Neuronal stem cell (in vitro differentiated cells): ENCODE results near the gene NDUFB6.

ENCODE experiments used
- DNase-seq: peaks from one replicate; pipeline ENCODE4 v3.0.0-alpha.2; 2013; ENCODE audit warnings: low spot score
- H2AFZ ChIP-seq: one replicate; pipeline ENCODE4 v1.6.1; 2013; ENCODE audit warnings: mild to moderate bottlenecking, low read length, inconsistent platforms
- H2AK5ac ChIP-seq: 2 replicates; pipeline ENCODE4 v1.6.1; 2013; ENCODE audit warnings: low read depth, mild to moderate bottlenecking, inconsistent platforms, low read length, moderate library complexity, mixed read lengths
- H2BK120ac ChIP-seq: 2 replicates; pipeline ENCODE4 v1.6.1; 2013; ENCODE audit warnings: low read depth, mild to moderate bottlenecking, inconsistent platforms, low read length, moderate library complexity, mixed read lengths
- H2BK12ac ChIP-seq: one replicate; pipeline ENCODE4 v1.6.1; 2013; ENCODE audit warnings: low read length, inconsistent platforms
- H2BK15ac ChIP-seq: 2 replicates; pipeline ENCODE4 v1.6.1; 2013; ENCODE audit warnings: mild to moderate bottlenecking, low read length, inconsistent platforms, mixed read lengths
- H2BK5ac ChIP-seq: one replicate; pipeline ENCODE4 v1.6.1; 2013; ENCODE audit warnings: inconsistent platforms, mild to moderate bottlenecking, low read length, moderate library complexity
- H3K14ac ChIP-seq: one replicate; pipeline ENCODE4 v1.6.1; 2013; ENCODE audit warnings: low read length, inconsistent platforms
- H3K18ac ChIP-seq: 2 replicates; pipeline ENCODE4 v1.6.1; 2013; ENCODE audit warnings: low read length, inconsistent platforms
- H3K23ac ChIP-seq: 2 replicates; pipeline ENCODE4 v1.6.1; 2013; ENCODE audit warnings: low read depth, mild to moderate bottlenecking, mixed read lengths, low read length, inconsistent platforms; ENCODE audit not compliant: poor library complexity
- H3K27ac ChIP-seq: replicated peaks from 3 replicates; pipeline ENCODE4 v1.5.1; 2013; ENCODE audit warnings: low read length, inconsistent platforms
- H3K27me3 ChIP-seq, 3 experiments: 2 replicates each; pipeline ENCODE4 v1.6.1; 2013; ENCODE audit warnings: low read length in 3 of 3, mild to moderate bottlenecking in 2 of 3, inconsistent platforms in 1 of 3, low read depth in 1 of 3, mixed read lengths in 1 of 3, moderate library complexity in 1 of 3; ENCODE audit not compliant: control insufficient read depth in 3 of 3, insufficient read depth in 3 of 3
- H3K36me3 ChIP-seq, 2 donors: replicated peaks in 1 of 2; 2 replicates each; pipeline ENCODE4 v1.6.1; 2013; ENCODE audit warnings: low read length in 2 of 2; ENCODE audit not compliant: control insufficient read depth in 2 of 2, insufficient read depth in 2 of 2
- H3K4ac ChIP-seq: 2 replicates; pipeline ENCODE4 v1.6.1; 2013; ENCODE audit warnings: inconsistent platforms, mild to moderate bottlenecking, low read length, moderate library complexity
- H3K4me1 ChIP-seq, 2 donors: 1 replicate in 1 of 2; 2 replicates in 1 of 2; pipeline ENCODE4 v1.6.1; 2013; ENCODE audit warnings: low read length in 2 of 2, low read depth in 1 of 2; ENCODE audit not compliant: control insufficient read depth in 2 of 2, insufficient read depth in 1 of 2
- H3K4me2 ChIP-seq: one replicate; pipeline ENCODE4 v1.6.1; 2013; ENCODE audit warnings: mild to moderate bottlenecking, low read length, inconsistent platforms; ENCODE audit not compliant: insufficient read depth, poor library complexity, severe bottlenecking
- H3K4me3 ChIP-seq, 2 donors: 2 replicates each; pipeline ENCODE4 v1.5.1; 2013; ENCODE audit warnings: low read length in 2 of 2, mild to moderate bottlenecking in 2 of 2, inconsistent platforms in 1 of 2, moderate library complexity in 1 of 2
- H3K79me1 ChIP-seq: one replicate; pipeline ENCODE4 v1.6.1; 2013; ENCODE audit warnings: low read depth, mild to moderate bottlenecking, inconsistent platforms, low read length, moderate library complexity
- H3K9ac ChIP-seq: one replicate; pipeline ENCODE4 v1.6.1; 2013; ENCODE audit warnings: mild to moderate bottlenecking, low read depth, low read length, inconsistent platforms; ENCODE audit not compliant: poor library complexity
- H3K9me3 ChIP-seq, 2 donors: replicated peaks in 1 of 2; 2 replicates each; pipeline versions ENCODE3 to v1.6.1; 2013; ENCODE audit warnings: low read length in 2 of 2, mild to moderate bottlenecking in 2 of 2, inconsistent platforms in 1 of 2, low read depth in 1 of 2, mixed read lengths in 1 of 2, moderate library complexity in 1 of 2; ENCODE audit not compliant: control insufficient read depth in 2 of 2, insufficient read depth in 1 of 2
- H4K8ac ChIP-seq: one replicate; pipeline ENCODE4 v1.6.1; 2013; ENCODE audit warnings: low read depth, mild to moderate bottlenecking, inconsistent platforms, low read length, moderate library complexity
- H4K91ac ChIP-seq: one replicate; pipeline ENCODE4 v1.6.1; 2013; ENCODE audit warnings: low read length, low read depth, mild to moderate bottlenecking, inconsistent platforms; ENCODE audit not compliant: poor library complexity
- WGBS, 2 donors: extraction: QIAGEN DNeasy Blood & Tissue Kit; methylation state at CpG; one replicate each; pipeline ENCODE4 v1.1.7; 2013; ENCODE audit warnings: missing lambda C conversion rate in 2 of 2, mixed read lengths in 1 of 2; ENCODE audit not compliant: insufficient read length in 2 of 2, insufficient replicate concordance in 1 of 2; ENCODE audit errors: extremely low coverage in 2 of 2; 5-methylcytosine and 5-hydroxymethylcytosine counted together

The NDUFB6 gene

GRCh38 chr9:32543047-32543446 is 29.9 kb downstream of the NDUFB6 start:
- H3K36me3 ChIP-seq = peaks cover 10 to 77% of the 10 kb centered on the region in 2 donors
- H4K91ac ChIP-seq = no peak overlapping the region
- no peak overlapping the region for H2BK5ac ChIP-seq
- H3K27me3 ChIP-seq = no peaks in the 10 kb centered on the region
- H3K9ac ChIP-seq = no peak overlapping the region
- H2BK12ac ChIP-seq = no peak overlapping the region
- H2AK5ac ChIP-seq = no peak overlapping the region
- peaks cover 0 to 1% of the 10 kb centered on the region in 2 donors for H3K4me1 ChIP-seq
- H3K23ac ChIP-seq = no peak overlapping the region
- H3K4me2 ChIP-seq = no peak overlapping the region
- H3K4ac ChIP-seq = no peak overlapping the region
- H3K14ac ChIP-seq = no peak overlapping the region
- H3K18ac ChIP-seq = no peak overlapping the region
- no peak for DNase-seq
- no peak overlapping the region for H2BK120ac ChIP-seq
- no peak overlapping the region for H3K27ac ChIP-seq
- H3K4me3 ChIP-seq = no peak overlapping the region
- no CpG with 5 or more reads among the region's 4 CpGs for WGBS, 2 donors
- no peak overlapping the region for H2BK15ac ChIP-seq
- no peaks in the 10 kb centered on the region for H3K79me1 ChIP-seq
- no peak overlapping the region for H4K8ac ChIP-seq
- no peak overlapping the region for H2AFZ ChIP-seq
- H3K9me3 ChIP-seq = no peaks in the 10 kb centered on the region

DNA sequence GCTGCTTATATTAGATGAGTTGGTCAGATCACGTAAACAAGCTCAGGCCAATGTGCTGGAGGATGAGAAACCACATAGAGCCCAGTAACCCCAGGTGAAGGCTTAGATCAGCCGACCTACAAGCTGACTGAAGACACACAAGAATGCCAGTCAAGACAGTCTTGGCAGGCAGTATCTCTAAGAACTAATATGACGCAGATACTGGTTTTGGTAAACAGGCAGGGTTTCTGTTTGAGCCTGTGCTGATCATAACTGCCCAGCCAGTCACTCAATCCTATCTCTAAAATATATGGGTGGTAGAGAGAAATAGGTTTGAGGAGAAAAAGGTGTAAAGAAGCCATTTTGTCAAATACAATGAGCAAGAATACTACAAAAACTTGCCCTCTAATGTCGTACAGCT is 39.1 kb downstream of the NDUFB6 start:
- Histone ChIP-seq H4K91ac (no peak overlapping the region), H2BK120ac (no peak overlapping the region), H3K4me1 (no peaks in the 10 kb centered on the region), H2AK5ac (no peak overlapping the region), H3K23ac (no peak overlapping the region), H3K4me2 (no peak overlapping the region), H3K9me3 (peaks cover 0 to 2% of the 10 kb centered on the region in 2 donors), H2BK12ac (no peak overlapping the region), H3K27me3 (no peaks in the 10 kb centered on the region), H2BK5ac (no peak overlapping the region), H2BK15ac (no peak overlapping the region), H3K18ac (no peak overlapping the region), H3K36me3 (peaks cover 5 to 10% of the 10 kb centered on the region in 2 donors), H2AFZ (no peak overlapping the region), H3K4ac (no peak overlapping the region), H3K4me3 (no peak overlapping the region), H4K8ac (no peak overlapping the region), H3K27ac (no peak overlapping the region), H3K14ac (no peak overlapping the region), H3K79me1 (no peaks in the 10 kb centered on the region), H3K9ac (no peak overlapping the region)
- no peak for DNase-seq
- no CpG with 5 or more reads among the region's 4 CpGs for whole genome bisulfite sequencing, 2 donors

DNA sequence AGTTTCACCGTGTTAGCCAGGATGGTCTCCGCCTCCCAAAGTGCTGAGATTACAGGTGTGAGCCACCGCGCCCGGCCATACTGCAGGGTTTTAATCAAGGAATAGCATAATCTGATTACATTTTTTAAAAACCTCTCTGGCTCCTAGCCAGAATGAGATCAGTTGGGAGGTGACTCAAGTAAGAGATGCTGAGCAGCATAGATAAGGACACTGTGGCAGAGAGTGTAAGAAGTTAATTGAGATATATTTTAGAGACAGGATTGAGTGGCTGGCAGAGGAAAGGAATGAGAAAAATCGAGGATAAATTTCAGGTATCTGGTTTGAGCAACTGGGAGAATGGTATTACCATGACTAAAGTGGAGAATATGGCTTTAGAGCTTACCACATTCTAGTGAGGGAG is 39.6 kb downstream of the NDUFB6 start:
- no peak overlapping the region for H4K8ac ChIP-seq
- H2AFZ ChIP-seq = no peak overlapping the region
- H3K27me3 ChIP-seq = no peaks in the 10 kb centered on the region
- no peak overlapping the region for H4K91ac ChIP-seq
- H2AK5ac ChIP-seq = no peak overlapping the region
- no peak overlapping the region for H3K27ac ChIP-seq
- no peaks in the 10 kb centered on the region for H3K79me1 ChIP-seq
- no peak overlapping the region for H3K9ac ChIP-seq
- no peak overlapping the region for H3K4me3 ChIP-seq
- no peak overlapping the region for H3K4me2 ChIP-seq
- no peak overlapping the region for H2BK12ac ChIP-seq
- H2BK5ac ChIP-seq = no peak overlapping the region
- no peak overlapping the region for H3K4ac ChIP-seq
- DNase-seq = no peak
- H2BK120ac ChIP-seq = no peak overlapping the region
- no peaks in the 10 kb centered on the region for H3K4me1 ChIP-seq
- no peak overlapping the region for H3K18ac ChIP-seq
- no peak overlapping the region for H3K23ac ChIP-seq
- H3K14ac ChIP-seq = no peak overlapping the region
- H2BK15ac ChIP-seq = no peak overlapping the region
- peaks cover 0 to 2% of the 10 kb centered on the region in 2 donors for H3K9me3 ChIP-seq
- peaks cover 5 to 10% of the 10 kb centered on the region in 2 donors for H3K36me3 ChIP-seq
- WGBS, 2 donors = no CpG with 5 or more reads among the region's 6 CpGs

- no peak overlapping the region for H3K23ac ChIP-seq
- H3K4ac ChIP-seq = no peak overlapping the region
- H2BK12ac ChIP-seq = no peak overlapping the region
- H3K4me1 ChIP-seq = peaks cover 2 to 6% of the 10 kb centered on the region in 2 donors
- no peaks in the 10 kb centered on the region for H3K79me1 ChIP-seq
- no peak overlapping the region for H2BK120ac ChIP-seq
- no peak overlapping the region for H2BK15ac ChIP-seq
- no peak for DNase-seq
- no peak overlapping the region for H3K14ac ChIP-seq
- H3K27me3 ChIP-seq = no peaks in the 10 kb centered on the region
- no peak overlapping the region for H3K27ac ChIP-seq
- H2AFZ ChIP-seq = peak overlapping the region; percentile 95
- peaks cover 0 to 5% of the 10 kb centered on the region in 2 donors for H3K36me3 ChIP-seq
- H3K4me3 ChIP-seq = peak overlapping the region in 1 of 2 donors; percentile 54
- H3K18ac ChIP-seq = no peak overlapping the region
- no peak overlapping the region for H3K4me2 ChIP-seq
- no peak overlapping the region for H4K91ac ChIP-seq
- no CpG with 5 or more reads among the region's 2 CpGs for WGBS, 2 donors
- H3K9me3 ChIP-seq = peaks cover 0 to 2% of the 10 kb centered on the region in 2 donors
- no peak overlapping the region for H3K9ac ChIP-seq
- no peak overlapping the region for H2AK5ac ChIP-seq
- H2BK5ac ChIP-seq = no peak overlapping the region
- H4K8ac ChIP-seq = no peak overlapping the region
Observed at GRCh38 chr9:32526707-32527048, 46.3 kb downstream of the NDUFB6 start.
